ENCODE data around the gene TMED3. TPM values are rescaled to one million over a fixed set of nuclear protein-coding genes. Genes with fewer than 3 reads are reported as not detected.

Gene TMED3
- polyA plus RNA-seq, 2 of the 4 experiments (the other 2 are of a cell fraction), result 149 to 202 TPM

DNA sequence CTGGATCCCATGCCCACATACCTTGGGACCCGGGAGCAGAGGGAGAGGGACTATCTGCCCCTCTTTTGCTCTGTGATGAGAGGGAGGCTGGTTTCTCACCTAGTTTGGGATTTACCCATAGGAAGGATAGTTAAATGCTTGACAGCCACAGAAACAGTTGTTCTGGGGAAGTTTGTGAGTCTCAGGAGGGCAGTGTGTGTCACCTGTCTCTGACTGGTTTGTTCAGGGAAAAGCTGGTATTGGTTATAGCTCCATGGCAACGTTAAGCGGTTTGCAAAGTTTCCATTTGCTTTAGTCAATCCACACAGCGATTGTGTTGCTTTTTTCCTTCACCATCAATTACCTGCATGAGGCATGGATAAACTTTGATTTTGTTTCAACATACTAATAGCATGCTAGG, 3.7 kb upstream of the TMED3 start:
- POLR2A ChIA-PET, result no interaction called here
- no peaks in the 10 kb centered on the region for H3K9me3 ChIP-seq
- no peak overlapping the region for H3K27ac ChIP-seq
- no peak for TF ChIP-seq SMC3 (IDR thresholded peaks at IDR 0.05)
- no peak for TF ChIP-seq TFCP2L1 (CRISPR knock-in tag; IDR thresholded peaks at IDR 0.05)
- TF ChIP-seq, protein P1, sequence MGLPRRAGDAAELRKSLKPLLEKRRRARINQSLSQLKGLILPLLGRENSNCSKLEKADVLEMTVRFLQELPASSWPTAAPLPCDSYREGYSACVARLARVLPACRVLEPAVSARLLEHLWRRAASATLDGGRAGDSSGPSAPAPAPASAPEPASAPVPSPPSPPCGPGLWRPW (IDR thresholded peaks at IDR 0.05), result no peak
- TF ChIP-seq MAFK (IDR thresholded peaks at IDR 0.05; ENCODE audit: partially characterized antibody), result no peak
- TF ChIP-seq RAD21 (conservative IDR thresholded peaks at IDR 0.05 in 1 of 2, IDR thresholded peaks at IDR 0.05 in 1 of 2), result no peak
- TF ChIP-seq, protein P2, sequence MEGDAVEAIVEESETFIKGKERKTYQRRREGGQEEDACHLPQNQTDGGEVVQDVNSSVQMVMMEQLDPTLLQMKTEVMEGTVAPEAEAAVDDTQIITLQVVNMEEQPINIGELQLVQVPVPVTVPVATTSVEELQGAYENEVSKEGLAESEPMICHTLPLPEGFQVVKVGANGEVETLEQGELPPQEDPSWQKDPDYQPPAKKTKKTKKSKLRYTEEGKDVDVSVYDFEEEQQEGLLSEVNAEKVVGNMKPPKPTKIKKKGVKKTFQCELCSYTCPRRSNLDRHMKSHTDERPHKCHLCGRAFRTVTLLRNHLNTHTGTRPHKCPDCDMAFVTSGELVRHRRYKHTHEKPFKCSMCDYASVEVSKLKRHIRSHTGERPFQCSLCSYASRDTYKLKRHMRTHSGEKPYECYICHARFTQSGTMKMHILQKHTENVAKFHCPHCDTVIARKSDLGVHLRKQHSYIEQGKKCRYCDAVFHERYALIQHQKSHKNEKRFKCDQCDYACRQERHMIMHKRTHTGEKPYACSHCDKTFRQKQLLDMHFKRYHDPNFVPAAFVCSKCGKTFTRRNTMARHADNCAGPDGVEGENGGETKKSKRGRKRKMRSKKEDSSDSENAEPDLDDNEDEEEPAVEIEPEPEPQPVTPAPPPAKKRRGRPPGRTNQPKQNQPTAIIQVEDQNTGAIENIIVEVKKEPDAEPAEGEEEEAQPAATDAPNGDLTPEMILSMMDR (IDR thresholded peaks at IDR 0.05), result no peak
- no peak for TF ChIP-seq ZC3H11A (IDR thresholded peaks at IDR 0.05)
- TF ChIP-seq FOSL2 (IDR thresholded peaks at IDR 0.05), result no peak
- no peak for TF ChIP-seq FOSL2 (CRISPR knock-in tag; IDR thresholded peaks at IDR 0.05)
- no peak for TF ChIP-seq ZNF302 (CRISPR knock-in tag; IDR thresholded peaks at IDR 0.05)
- no peak for TF ChIP-seq ESRRA (IDR thresholded peaks at IDR 0.05; ENCODE audit: borderline replicate concordance, low read length)
- TF ChIP-seq MAZ (IDR thresholded peaks at IDR 0.05; ENCODE audit: borderline replicate concordance, low read depth, low read length), result no peak
- TF ChIP-seq JUN (IDR thresholded peaks at IDR 0.05), result no peak
- TF ChIP-seq, protein P3, sequence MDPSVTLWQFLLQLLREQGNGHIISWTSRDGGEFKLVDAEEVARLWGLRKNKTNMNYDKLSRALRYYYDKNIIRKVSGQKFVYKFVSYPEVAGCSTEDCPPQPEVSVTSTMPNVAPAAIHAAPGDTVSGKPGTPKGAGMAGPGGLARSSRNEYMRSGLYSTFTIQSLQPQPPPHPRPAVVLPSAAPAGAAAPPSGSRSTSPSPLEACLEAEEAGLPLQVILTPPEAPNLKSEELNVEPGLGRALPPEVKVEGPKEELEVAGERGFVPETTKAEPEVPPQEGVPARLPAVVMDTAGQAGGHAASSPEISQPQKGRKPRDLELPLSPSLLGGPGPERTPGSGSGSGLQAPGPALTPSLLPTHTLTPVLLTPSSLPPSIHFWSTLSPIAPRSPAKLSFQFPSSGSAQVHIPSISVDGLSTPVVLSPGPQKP (IDR thresholded peaks at IDR 0.05; ENCODE audit: low read depth, low read length), result no peak
- TF ChIP-seq ZSCAN20 (CRISPR knock-in tag; IDR thresholded peaks at IDR 0.05), result no peak
- no peak for TF ChIP-seq NPAS2 (CRISPR knock-in tag; IDR thresholded peaks at IDR 0.05; ENCODE audit: borderline replicate concordance)
- TF ChIP-seq, protein P4, sequence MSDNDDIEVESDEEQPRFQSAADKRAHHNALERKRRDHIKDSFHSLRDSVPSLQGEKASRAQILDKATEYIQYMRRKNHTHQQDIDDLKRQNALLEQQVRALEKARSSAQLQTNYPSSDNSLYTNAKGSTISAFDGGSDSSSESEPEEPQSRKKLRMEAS (IDR thresholded peaks at IDR 0.05), result no peak
- no peak for TF ChIP-seq NFE2L2 (conservative IDR thresholded peaks at IDR 0.05; ENCODE audit: low read length)
- TF ChIP-seq JUNB (IDR thresholded peaks at IDR 0.05), result no peak
- TF ChIP-seq CHD4 (IDR thresholded peaks at IDR 0.05; ENCODE audit: borderline replicate concordance), result no peak
- no peak for FAIRE-seq
- H3K4me3 ChIP-seq, result no peak overlapping the region
- no peak for DNase-seq (ENCODE audit: low read depth in 1 of 2, low spot score in 1 of 2)
- CTCF ChIA-PET, result no interaction called here
- WGBS (ENCODE audit: missing lambda C conversion rate), result 2% methylated on average over 4 of the region's 4 CpGs
- ATAC-seq, result no peak
- peaks cover 9% of the 10 kb centered on the region for H3K4me1 ChIP-seq
- H3K4me2 ChIP-seq, result no peak overlapping the region

DNA sequence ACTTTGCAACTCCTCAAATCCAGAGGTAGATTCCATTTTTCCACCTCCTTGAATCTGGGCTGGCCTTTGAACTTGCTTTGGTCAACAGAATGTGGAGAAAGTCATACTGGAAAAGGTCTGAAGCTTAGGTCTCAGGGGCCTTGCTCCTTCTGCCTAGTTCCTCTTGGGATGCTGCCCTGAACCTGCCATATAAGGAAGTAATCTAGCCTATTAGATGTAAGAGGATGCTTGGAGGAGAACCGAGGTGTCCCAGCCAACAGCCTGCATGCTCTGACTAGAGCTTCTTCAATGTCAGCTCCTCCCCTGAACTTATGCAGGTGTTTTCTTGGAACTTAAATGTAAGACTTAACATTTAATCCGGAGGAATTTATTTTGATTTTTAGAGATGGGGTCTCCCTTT, 2.0 kb upstream of the TMED3 start:
- FAIRE-seq (no peak), DNase-seq (ENCODE audit: low read depth in 1 of 2, low spot score in 1 of 2) (no peak), ATAC-seq (no peak)
- Histone ChIP-seq H3K9me3 (no peaks in the 10 kb centered on the region), H3K4me3 (no peak overlapping the region), H3K4me1 (peaks cover 16% of the 10 kb centered on the region), H3K27ac (no peak overlapping the region), H3K4me2 (no peak overlapping the region)
- WGBS (ENCODE audit: missing lambda C conversion rate), result 33% methylated on average over 2 of the region's 2 CpGs
- ChIA-PET CTCF (interaction anchor here (0.6 to 3.0 kb wide), 4 partner anchors 12 to 692 kb away, joined by 3 to 11 read pairs (median 4); no protein-coding TSS in a partner anchor), POLR2A (no interaction called here)
- TF ChIP-seq, protein P5, sequence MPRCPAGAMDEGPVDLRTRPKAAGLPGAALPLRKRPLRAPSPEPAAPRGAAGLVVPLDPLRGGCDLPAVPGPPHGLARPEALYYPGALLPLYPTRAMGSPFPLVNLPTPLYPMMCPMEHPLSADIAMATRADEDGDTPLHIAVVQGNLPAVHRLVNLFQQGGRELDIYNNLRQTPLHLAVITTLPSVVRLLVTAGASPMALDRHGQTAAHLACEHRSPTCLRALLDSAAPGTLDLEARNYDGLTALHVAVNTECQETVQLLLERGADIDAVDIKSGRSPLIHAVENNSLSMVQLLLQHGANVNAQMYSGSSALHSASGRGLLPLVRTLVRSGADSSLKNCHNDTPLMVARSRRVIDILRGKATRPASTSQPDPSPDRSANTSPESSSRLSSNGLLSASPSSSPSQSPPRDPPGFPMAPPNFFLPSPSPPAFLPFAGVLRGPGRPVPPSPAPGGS (IDR thresholded peaks at IDR 0.05), result no peak
- no peak for TF ChIP-seq POLR2AphosphoS2 (conservative IDR thresholded peaks at IDR 0.05; ENCODE audit: low read length)
- no peak for TF ChIP-seq HOXA7 (CRISPR knock-in tag; IDR thresholded peaks at IDR 0.05)
- TF ChIP-seq FOSL2 (IDR thresholded peaks at IDR 0.05), result no peak
- no peak for TF ChIP-seq FOSL2 (CRISPR knock-in tag; IDR thresholded peaks at IDR 0.05)
- no peak for TF ChIP-seq FOXS1 (CRISPR knock-in tag; IDR thresholded peaks at IDR 0.05)
- TF ChIP-seq, protein P6, sequence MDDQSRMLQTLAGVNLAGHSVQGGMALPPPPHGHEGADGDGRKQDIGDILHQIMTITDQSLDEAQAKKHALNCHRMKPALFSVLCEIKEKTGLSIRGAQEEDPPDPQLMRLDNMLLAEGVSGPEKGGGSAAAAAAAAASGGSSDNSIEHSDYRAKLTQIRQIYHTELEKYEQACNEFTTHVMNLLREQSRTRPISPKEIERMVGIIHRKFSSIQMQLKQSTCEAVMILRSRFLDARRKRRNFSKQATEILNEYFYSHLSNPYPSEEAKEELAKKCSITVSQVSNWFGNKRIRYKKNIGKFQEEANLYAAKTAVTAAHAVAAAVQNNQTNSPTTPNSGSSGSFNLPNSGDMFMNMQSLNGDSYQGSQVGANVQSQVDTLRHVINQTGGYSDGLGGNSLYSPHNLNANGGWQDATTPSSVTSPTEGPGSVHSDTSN (IDR thresholded peaks at IDR 0.05), result no peak
- TF ChIP-seq HDAC2 (IDR thresholded peaks at IDR 0.05), result no peak
- TF ChIP-seq FOSB (CRISPR knock-in tag; IDR thresholded peaks at IDR 0.05), result no peak

All from A549 (cell line).